Neural cell (in vitro differentiated cells): Measurements from ENCODE around the gene AOX1. TPM values are rescaled to one million over a fixed set of nuclear protein-coding genes. Genes with fewer than 3 reads are reported as not detected.
"Not testable (repeated sequence)": the region's sequence is repeated elsewhere in the genome, so short reads cannot be mapped to it uniquely, and the experiment has no call there.

Experiments
- H2AFZ ChIP-seq: fragments of 200-600, 300-800 bp; sonication (generic), shearing (Covaris generic); 2 replicates; pipeline ENCODE4 v1.6.0; 2014; ENCODE audit warnings: low read depth, mild to moderate bottlenecking, antibody characterized with exemption, low read length, moderate library complexity
- H3F3A ChIP-seq: fragments of 200-600 bp; shearing (Covaris generic); 2 replicates; pipeline ENCODE4 v1.6.1; 2016; ENCODE audit warnings: mild to moderate bottlenecking, moderate library complexity, mixed read lengths, antibody characterized with exemption, low read length; ENCODE audit not compliant: insufficient read depth, poor library complexity, severe bottlenecking
- H3K27ac ChIP-seq: fragments of 200-600, 300-800 bp; sonication (generic), shearing (Covaris generic); 2 replicates; pipeline ENCODE4 v1.5.1; 2014; ENCODE audit warnings: mild to moderate bottlenecking, low read length, moderate library complexity
- H3K27me3 ChIP-seq: fragments of 300-800, 200-600 bp; sonication (generic), shearing (Covaris generic); 2 replicates; pipeline ENCODE4 v1.6.0; 2014; ENCODE audit warnings: mild to moderate bottlenecking, low read depth, low read length, moderate library complexity; ENCODE audit not compliant: insufficient read depth
- H3K36me3 ChIP-seq: fragments of 300-800, 200-600 bp; sonication (generic), shearing (Covaris generic); 2 replicates; pipeline ENCODE4 v1.5.1; 2014; ENCODE audit warnings: mild to moderate bottlenecking, antibody characterized with exemption, low read length, moderate library complexity; ENCODE audit not compliant: insufficient read depth
- H3K4me2 ChIP-seq: fragments of 300-800, 200-600 bp; sonication (generic), shearing (Covaris generic); 2 replicates; pipeline ENCODE4 v1.6.0; 2014; ENCODE audit warnings: mild to moderate bottlenecking, low read length
- H3K4me3 ChIP-seq: fragments of 300-800, 200-600 bp; sonication (generic), shearing (Covaris generic); 2 replicates; pipeline ENCODE4 v1.5.1; 2014; ENCODE audit warnings: mild to moderate bottlenecking, low read length, moderate library complexity
- H3K79me2 ChIP-seq: fragments of 200-600 bp; shearing (Covaris generic); replicated peaks from 2 replicates; pipeline ENCODE4 v1.6.0; 2014; ENCODE audit warnings: mild to moderate bottlenecking, low read length, moderate library complexity; ENCODE audit not compliant: insufficient read depth
- H3K9ac ChIP-seq: fragments of 300-800, 200-600 bp; sonication (generic), shearing (Covaris generic); 2 replicates; pipeline ENCODE4 v1.6.1; 2016; ENCODE audit warnings: mild to moderate bottlenecking, low read length, mixed read lengths
- H3K9me2 ChIP-seq: fragments of 200-600 bp; shearing (Covaris generic); 2 replicates; pipeline ENCODE4 v1.6.1; 2016; ENCODE audit warnings: mild to moderate bottlenecking, low read length, mixed read lengths; ENCODE audit not compliant: insufficient read depth
- H3K9me3 ChIP-seq: fragments of 200-600, 300-800 bp; sonication (generic), shearing (Covaris generic); 2 replicates; pipeline ENCODE4 v1.6.1; 2016; ENCODE audit warnings: mild to moderate bottlenecking, mixed run types, low read length, moderate library complexity, mixed read lengths
- H4K20me1 ChIP-seq: fragments of 200-600 bp; shearing (Covaris generic); 2 replicates; pipeline ENCODE4 v1.6.1; 2016; ENCODE audit warnings: mild to moderate bottlenecking, mixed run types; ENCODE audit not compliant: insufficient read depth
- CTCF ChIP-seq: fragments of 450-650 bp; IDR thresholded peaks from 2 replicates; pipeline ENCODE4 v1.5.1; 2014; ENCODE audit warnings: antibody characterized with exemption, mild to moderate bottlenecking, moderate library complexity; ENCODE audit not compliant: poor library complexity, severe bottlenecking
- EP300 ChIP-seq: fragments of 450-650 bp; conservative IDR thresholded peaks from 2 replicates; pipeline ENCODE4 v1.6.1; 2014; ENCODE audit warnings: antibody characterized with exemption, mild to moderate bottlenecking, moderate library complexity; ENCODE audit not compliant: poor library complexity, severe bottlenecking
- EZH2 ChIP-seq: fragments of 200-600, 300-800 bp; shearing (Covaris generic), sonication (generic); IDR thresholded peaks from 2 replicates; pipeline ENCODE4 v1.6.1; 2014; ENCODE audit warnings: antibody characterized with exemption, low read length, borderline replicate concordance, mild to moderate bottlenecking; ENCODE audit not compliant: insufficient read depth, poor library complexity, severe bottlenecking
- MXI1 ChIP-seq: fragments of 450-650 bp; conservative IDR thresholded peaks from 2 replicates; pipeline ENCODE4 v1.6.1; 2014; ENCODE audit warnings: antibody characterized with exemption, mild to moderate bottlenecking; ENCODE audit not compliant: poor library complexity, severe bottlenecking
- POLR2AphosphoS5 ChIP-seq: IDR thresholded peaks from 2 replicates; pipeline ENCODE4 v1.6.1; 2012
- RAD21 ChIP-seq: fragments of 450-650 bp; conservative IDR thresholded peaks from 2 replicates; pipeline ENCODE4 v1.6.1; 2014; ENCODE audit warnings: antibody characterized with exemption, mild to moderate bottlenecking, moderate library complexity
- SMC3 ChIP-seq: fragments of 450-650 bp; conservative IDR thresholded peaks from 2 replicates; pipeline ENCODE4 v1.6.1; 2014; ENCODE audit warnings: antibody characterized with exemption, mild to moderate bottlenecking, moderate library complexity; ENCODE audit not compliant: poor library complexity
- TAF1 ChIP-seq: IDR thresholded peaks from 2 replicates; pipeline ENCODE4 v1.6.1; 2012; ENCODE audit warnings: low read depth
- polyA plus RNA-seq: library from polyadenylated mRNA; depleted of rRNA; stranded (reverse); fragments of >200 nt; gene quantifications from 2 replicates; pipeline ENCODE4 v1.2.3, GENCODE V29; 2014
- TF ChIP-seq, protein P1 (sequence below): IDR thresholded peaks from 2 replicates; pipeline ENCODE4 v1.6.1; 2012; ENCODE audit warnings: borderline replicate concordance

Gene AOX1
- polyA plus RNA-seq, 1 donor from 2014 or later: not detected

DNA sequence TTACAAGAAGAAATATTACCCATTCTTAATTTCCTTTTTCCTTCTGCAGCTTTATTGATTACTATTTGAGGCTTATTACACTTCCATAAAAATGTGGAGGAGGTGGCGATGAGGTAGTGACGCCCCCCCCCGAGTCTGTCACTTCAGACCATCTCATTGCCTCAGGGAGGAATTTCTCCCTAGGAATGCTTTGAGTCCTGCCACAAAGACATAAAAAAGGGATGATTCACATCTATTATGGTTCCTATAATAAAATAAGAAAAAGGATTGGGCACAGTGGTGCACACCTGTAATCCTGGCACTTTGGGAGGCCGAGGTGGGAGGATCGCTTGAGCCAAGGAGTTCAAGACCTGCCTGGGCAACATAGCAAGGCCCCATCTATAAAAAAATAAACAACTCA, 93.7 kb downstream of the AOX1 start:
- Histone ChIP-seq H3K9me2 (no peaks in the 10 kb centered on the region), H3K9me3 (no peaks in the 10 kb centered on the region), H3K36me3 (no peaks in the 10 kb centered on the region), H3K79me2 (no peaks in the 10 kb centered on the region), H3K27me3 (no peaks in the 10 kb centered on the region), H3F3A (no peaks in the 10 kb centered on the region), H3K9ac (no peak overlapping the region), H2AFZ (no peak overlapping the region), H3K4me3 (no peak overlapping the region), H3K4me2 (no peak overlapping the region), H3K27ac (no peak overlapping the region), H4K20me1 (no peaks in the 10 kb centered on the region)
- TF ChIP-seq EP300 (no peak), TAF1 (no peak), CTCF (no peak), POLR2AphosphoS5 (no peak), MXI1 (no peak), RAD21 (no peak), EZH2 (no peak), SMC3 (no peak)
- TF ChIP-seq, protein P1, sequence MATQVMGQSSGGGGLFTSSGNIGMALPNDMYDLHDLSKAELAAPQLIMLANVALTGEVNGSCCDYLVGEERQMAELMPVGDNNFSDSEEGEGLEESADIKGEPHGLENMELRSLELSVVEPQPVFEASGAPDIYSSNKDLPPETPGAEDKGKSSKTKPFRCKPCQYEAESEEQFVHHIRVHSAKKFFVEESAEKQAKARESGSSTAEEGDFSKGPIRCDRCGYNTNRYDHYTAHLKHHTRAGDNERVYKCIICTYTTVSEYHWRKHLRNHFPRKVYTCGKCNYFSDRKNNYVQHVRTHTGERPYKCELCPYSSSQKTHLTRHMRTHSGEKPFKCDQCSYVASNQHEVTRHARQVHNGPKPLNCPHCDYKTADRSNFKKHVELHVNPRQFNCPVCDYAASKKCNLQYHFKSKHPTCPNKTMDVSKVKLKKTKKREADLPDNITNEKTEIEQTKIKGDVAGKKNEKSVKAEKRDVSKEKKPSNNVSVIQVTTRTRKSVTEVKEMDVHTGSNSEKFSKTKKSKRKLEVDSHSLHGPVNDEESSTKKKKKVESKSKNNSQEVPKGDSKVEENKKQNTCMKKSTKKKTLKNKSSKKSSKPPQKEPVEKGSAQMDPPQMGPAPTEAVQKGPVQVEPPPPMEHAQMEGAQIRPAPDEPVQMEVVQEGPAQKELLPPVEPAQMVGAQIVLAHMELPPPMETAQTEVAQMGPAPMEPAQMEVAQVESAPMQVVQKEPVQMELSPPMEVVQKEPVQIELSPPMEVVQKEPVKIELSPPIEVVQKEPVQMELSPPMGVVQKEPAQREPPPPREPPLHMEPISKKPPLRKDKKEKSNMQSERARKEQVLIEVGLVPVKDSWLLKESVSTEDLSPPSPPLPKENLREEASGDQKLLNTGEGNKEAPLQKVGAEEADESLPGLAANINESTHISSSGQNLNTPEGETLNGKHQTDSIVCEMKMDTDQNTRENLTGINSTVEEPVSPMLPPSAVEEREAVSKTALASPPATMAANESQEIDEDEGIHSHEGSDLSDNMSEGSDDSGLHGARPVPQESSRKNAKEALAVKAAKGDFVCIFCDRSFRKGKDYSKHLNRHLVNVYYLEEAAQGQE: no peak

GRCh38 chr2:200681697-200682096, 95.9 kb downstream of the AOX1 start:
- Histone ChIP-seq H3K4me3 (no peak overlapping the region), H3K9ac (no peak overlapping the region), H3K9me2 (no peaks in the 10 kb centered on the region), H4K20me1 (no peaks in the 10 kb centered on the region), H3K36me3 (no peaks in the 10 kb centered on the region), H3K27ac (no peak overlapping the region), H3K9me3 (no peaks in the 10 kb centered on the region), H3K79me2 (no peaks in the 10 kb centered on the region), H3K27me3 (no peaks in the 10 kb centered on the region), H3K4me2 (no peak overlapping the region), H2AFZ (no peak overlapping the region), H3F3A (no peaks in the 10 kb centered on the region)
- TF ChIP-seq SMC3: no peak

DNA sequence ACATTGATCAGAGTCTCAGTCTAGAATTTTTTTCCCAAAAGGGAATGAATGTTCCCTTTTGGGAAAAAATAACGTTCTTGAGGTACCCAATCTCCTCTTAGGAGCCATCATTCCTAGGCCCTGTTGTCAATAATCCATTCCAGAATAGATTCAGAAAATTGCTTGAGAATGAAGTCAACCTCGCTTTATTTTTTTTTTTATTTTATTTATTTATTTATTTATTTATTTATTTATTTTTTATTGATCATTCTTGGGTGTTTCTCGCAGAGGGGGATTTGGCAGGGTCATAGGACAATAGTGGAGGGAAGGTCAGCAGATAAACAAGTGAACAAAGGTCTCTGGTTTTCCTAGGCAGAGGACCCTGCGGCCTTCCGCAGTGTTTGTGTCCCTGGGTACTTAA, 96.6 kb downstream of the AOX1 start:
- not testable (repeated sequence) for H3K4me2 ChIP-seq, H3K4me3 ChIP-seq, H3K9me3 ChIP-seq, H3K27me3 ChIP-seq, H2AFZ ChIP-seq, H4K20me1 ChIP-seq, H3F3A ChIP-seq, H3K36me3 ChIP-seq, H3K79me2 ChIP-seq, H3K27ac ChIP-seq, H3K9me2 ChIP-seq, H3K9ac ChIP-seq
